Measurements from ENCODE around the gene BDP1.
A peak's percentile ranks its signal among the peaks of the same experiment; 100 is the strongest.
"Not testable (repeated sequence)": the region's sequence is repeated elsewhere in the genome, so short reads cannot be mapped to it uniquely, and the experiment has no call there.

Gene BDP1

DNA sequence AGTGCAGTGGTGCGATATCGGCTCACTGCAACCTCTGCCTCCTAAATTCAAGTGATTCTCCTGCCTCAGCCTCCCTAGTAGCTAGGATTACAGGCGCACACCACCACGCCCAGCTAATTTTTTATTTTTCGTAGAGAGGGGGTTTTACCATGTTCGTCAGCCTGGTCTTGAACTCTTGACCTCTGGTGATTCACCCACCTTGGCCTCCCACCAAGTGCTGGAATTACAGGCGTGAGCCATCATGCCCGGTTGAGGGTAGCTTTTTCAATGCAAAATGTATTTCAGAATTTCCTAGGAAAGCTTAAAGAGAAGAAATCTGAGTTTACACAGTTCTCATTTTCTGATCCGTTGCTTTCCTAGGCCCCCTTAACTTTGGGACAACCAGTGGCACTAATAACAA lies 15.7 kb downstream of the BDP1 start:
- DNase-seq (ENCODE audit: low read depth): no peak
- no peak for TF ChIP-seq CTCF (IDR thresholded peaks at IDR 0.05; ENCODE audit: insufficient read depth, low read depth, low read length, missing control alignments)
- H3K4me3 ChIP-seq (ENCODE audit: low read depth, low read length): no peak overlapping the region

DNA sequence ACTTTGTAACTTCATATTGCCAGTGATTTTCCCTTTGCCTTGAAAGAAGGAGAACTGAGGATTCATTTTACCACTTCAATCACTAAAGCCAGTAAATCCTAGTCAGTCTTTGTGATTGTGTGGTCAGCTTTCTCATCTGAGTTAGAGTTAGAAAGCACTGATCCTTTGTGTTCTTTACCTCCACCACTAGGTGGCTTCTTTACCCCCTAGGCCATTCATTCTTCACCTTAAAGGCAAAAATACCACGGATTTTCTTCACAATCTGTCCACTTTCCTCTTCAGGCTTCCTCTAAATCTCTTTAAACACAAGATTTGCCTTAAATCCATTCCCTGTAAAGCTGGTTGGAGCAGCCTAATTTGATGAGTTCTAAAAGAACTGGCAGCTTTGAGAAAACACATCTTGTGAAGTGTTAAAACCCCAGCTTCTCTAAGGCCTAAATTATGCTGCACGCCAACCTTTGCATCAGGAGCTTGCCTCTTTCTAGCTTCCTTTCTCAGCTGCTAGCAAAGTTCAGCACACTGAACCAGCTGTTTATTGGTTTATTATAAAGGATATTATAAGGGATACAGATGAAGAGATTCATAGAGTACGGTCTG lies 20.4 kb downstream of the BDP1 start:
- peak; percentile 9 for DNase-seq (ENCODE audit: low read depth)
- H3K4me3 ChIP-seq (ENCODE audit: low read depth, low read length): no peak overlapping the region
- peak; percentile 57 for TF ChIP-seq CTCF (IDR thresholded peaks at IDR 0.05; ENCODE audit: insufficient read depth, low read depth, low read length, missing control alignments)

DNA sequence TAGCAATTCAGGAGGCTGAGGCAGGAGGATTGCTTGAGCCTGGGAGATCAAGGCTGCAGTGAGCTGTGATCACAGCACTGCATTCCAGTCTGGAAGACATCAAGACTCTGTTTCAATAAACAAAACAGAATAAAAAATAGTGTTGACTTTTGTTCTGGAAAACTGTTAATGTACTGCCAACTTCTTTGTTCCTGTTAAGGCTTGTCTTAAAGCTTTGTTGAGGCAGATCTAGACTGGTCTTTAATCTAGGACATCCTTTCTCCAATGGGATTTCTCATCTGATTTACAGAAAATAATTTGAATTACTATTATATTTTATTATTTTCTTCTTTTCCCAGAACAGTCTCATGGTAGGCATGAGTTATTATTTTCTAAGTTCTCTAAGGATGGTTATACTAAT lies 26.0 kb downstream of the BDP1 start:
- no peak overlapping the region for H3K4me3 ChIP-seq (ENCODE audit: low read depth, low read length)
- TF ChIP-seq CTCF (IDR thresholded peaks at IDR 0.05; ENCODE audit: insufficient read depth, low read depth, low read length, missing control alignments): no peak
- no peak for DNase-seq (ENCODE audit: low read depth)

- no peak for DNase-seq (ENCODE audit: low read depth)
- TF ChIP-seq CTCF (IDR thresholded peaks at IDR 0.05; ENCODE audit: insufficient read depth, low read depth, low read length, missing control alignments): no peak
- no peak overlapping the region for H3K4me3 ChIP-seq (ENCODE audit: low read depth, low read length)
These were observed 26.7 kb downstream of the BDP1 start for GRCh38 chr5:71482132-71482531.

GRCh38 chr5:71483355-71483754 lies 27.9 kb downstream of the BDP1 start:
- DNase-seq (ENCODE audit: low read depth): no peak
- no peak for TF ChIP-seq CTCF (IDR thresholded peaks at IDR 0.05; ENCODE audit: insufficient read depth, low read depth, low read length, missing control alignments)
- no peak overlapping the region for H3K4me3 ChIP-seq (ENCODE audit: low read depth, low read length)

DNA sequence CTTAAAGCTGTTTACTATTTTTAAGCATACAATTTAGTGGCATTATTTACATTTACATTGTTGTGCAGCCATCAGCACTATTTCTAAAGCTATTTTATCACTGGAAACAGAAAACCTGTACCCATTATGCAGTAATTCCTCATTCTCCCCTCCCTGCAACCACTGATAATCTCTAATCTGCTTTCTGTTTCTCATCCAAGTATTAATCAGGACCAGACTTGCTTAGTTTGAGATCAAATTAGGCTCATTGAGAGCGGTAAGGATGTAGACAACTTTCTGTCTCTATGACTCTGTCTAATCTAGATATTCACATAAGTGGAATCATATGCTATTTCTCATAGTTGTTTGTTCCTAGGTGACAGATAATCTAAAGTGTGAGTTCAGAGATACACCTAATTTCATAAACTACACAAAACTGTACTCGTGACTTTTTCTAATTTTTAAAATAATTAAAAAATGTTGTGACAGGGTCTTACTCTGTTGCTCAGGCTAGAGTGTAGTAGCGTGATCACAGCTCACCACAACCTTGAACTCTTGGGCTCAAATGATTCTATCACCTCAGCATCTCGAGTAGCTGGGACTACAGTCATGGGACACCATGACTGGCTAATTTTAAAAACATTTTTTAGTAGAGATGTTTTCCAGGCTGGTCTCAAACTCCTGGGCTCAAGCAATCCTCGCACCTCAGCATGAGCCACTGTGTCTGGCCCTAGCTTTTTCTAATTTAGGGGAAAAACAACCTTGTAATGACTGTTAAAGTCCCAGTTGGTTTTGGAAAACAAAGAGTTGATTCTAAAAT lies 37.6 kb downstream of the BDP1 start:
- no peak overlapping the region for H3K4me3 ChIP-seq (ENCODE audit: low read depth, low read length)
- TF ChIP-seq CTCF (IDR thresholded peaks at IDR 0.05; ENCODE audit: insufficient read depth, low read depth, low read length, missing control alignments): no peak
- DNase-seq (ENCODE audit: low read depth): no peak

GRCh38 chr5:71494202-71494601 lies 38.8 kb downstream of the BDP1 start:
- DNase-seq (ENCODE audit: low read depth); H3K4me3 ChIP-seq (ENCODE audit: low read depth, low read length): not testable (repeated sequence)

DNA sequence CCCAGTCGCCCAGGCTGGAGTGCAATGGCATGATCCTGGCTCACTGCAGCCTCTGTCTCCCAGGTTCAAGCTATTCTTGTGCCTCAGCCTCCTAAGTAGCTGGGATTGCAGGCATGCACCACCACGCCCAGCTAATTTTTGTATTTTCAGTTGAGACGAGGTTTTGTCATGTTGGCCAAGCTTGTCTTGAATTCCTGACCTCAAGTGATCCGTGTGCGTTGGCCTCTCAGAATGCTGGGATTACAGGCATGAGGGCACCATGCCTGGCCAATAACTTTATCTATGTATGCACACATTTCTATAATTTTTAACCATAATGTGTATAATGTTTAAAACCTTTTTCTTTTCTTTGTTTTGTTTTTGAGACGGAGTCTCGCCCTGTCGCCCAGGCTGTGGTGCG lies 43.3 kb downstream of the BDP1 start:
- not testable (repeated sequence) for DNase-seq (ENCODE audit: low read depth); H3K4me3 ChIP-seq (ENCODE audit: low read depth, low read length)
